ENCODE results near the gene UNC13C. TPM values are rescaled to one million over a fixed set of nuclear protein-coding genes. Genes with fewer than 3 reads are reported as not detected.

The UNC13C gene
- total RNA-seq, 6 experiments from 2014 or later: not detected

DNA sequence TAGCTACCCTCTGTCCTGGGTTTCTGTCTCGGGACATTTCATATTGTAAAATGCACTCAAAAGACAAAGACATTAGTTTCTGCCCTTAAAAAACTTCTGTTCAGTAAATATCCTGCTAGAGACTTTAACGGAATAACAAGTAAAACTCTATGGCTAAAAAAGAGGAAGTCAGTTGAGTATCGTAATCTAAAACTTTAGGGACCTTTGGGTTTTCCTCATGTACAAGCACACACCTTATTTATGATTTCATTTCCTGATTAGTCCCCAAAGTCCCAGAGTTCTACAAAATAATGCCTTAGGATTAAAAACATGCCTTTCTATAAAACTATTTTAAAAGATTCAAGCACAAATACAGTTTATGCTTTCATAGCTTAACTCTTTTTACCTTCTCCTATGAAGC is 585.9 kb downstream of the UNC13C start:
- no peak for ATAC-seq
- no peaks in the 10 kb centered on the region for H3K4me1 ChIP-seq
- 52% methylated on average over 3 of the region's 3 CpGs for WGBS (ENCODE audit: insufficient coverage, low coverage, low lambda C conversion rate, missing lambda C conversion rate)
- no peak for DNase-seq
- H3K9me3 ChIP-seq: no peaks in the 10 kb centered on the region
- intact Hi-C loops (cut with DNase I): no loop called here
- H3K27me3 ChIP-seq: no peaks in the 10 kb centered on the region
- no peaks in the 10 kb centered on the region for H3K36me3 ChIP-seq
- no peak overlapping the region for H3K27ac ChIP-seq
- H3K4me3 ChIP-seq: no peak overlapping the region
- TF ChIP-seq, protein P1, sequence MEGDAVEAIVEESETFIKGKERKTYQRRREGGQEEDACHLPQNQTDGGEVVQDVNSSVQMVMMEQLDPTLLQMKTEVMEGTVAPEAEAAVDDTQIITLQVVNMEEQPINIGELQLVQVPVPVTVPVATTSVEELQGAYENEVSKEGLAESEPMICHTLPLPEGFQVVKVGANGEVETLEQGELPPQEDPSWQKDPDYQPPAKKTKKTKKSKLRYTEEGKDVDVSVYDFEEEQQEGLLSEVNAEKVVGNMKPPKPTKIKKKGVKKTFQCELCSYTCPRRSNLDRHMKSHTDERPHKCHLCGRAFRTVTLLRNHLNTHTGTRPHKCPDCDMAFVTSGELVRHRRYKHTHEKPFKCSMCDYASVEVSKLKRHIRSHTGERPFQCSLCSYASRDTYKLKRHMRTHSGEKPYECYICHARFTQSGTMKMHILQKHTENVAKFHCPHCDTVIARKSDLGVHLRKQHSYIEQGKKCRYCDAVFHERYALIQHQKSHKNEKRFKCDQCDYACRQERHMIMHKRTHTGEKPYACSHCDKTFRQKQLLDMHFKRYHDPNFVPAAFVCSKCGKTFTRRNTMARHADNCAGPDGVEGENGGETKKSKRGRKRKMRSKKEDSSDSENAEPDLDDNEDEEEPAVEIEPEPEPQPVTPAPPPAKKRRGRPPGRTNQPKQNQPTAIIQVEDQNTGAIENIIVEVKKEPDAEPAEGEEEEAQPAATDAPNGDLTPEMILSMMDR (IDR thresholded peaks at IDR 0.05): no peak
- no peak for TF ChIP-seq POLR2A (IDR thresholded peaks at IDR 0.05)

- Histone ChIP-seq H3K4me1 (no peaks in the 10 kb centered on the region), H3K27ac (no peak overlapping the region), H3K27me3 (no peaks in the 10 kb centered on the region), H3K36me3 (no peaks in the 10 kb centered on the region), H3K9me3 (no peaks in the 10 kb centered on the region), H3K4me3 (no peak overlapping the region)
- DNase-seq: no peak
- TF ChIP-seq, protein P1 (IDR thresholded peaks at IDR 0.05): no peak
- no peak for TF ChIP-seq POLR2A (IDR thresholded peaks at IDR 0.05)
- intact Hi-C loops (cut with DNase I): no loop called here
- ATAC-seq: no peak
- WGBS (ENCODE audit: insufficient coverage, low coverage, low lambda C conversion rate, missing lambda C conversion rate): 25% methylated on average over 5 of the region's 5 CpGs
These were observed 588.4 kb downstream of the UNC13C start for GRCh38 chr15:54566654-54567053.

GRCh38 chr15:54567408-54568035 is 589.3 kb downstream of the UNC13C start:
- Histone ChIP-seq H3K27ac (no peak overlapping the region), H3K4me3 (no peak overlapping the region), H3K9me3 (no peaks in the 10 kb centered on the region), H3K27me3 (no peaks in the 10 kb centered on the region), H3K4me1 (no peaks in the 10 kb centered on the region), H3K36me3 (no peaks in the 10 kb centered on the region)
- ATAC-seq (no peak), DNase-seq (no peak)
- intact Hi-C loops (cut with DNase I): no loop called here
- TF ChIP-seq POLR2A (IDR thresholded peaks at IDR 0.05): no peak
- TF ChIP-seq, protein P1 (IDR thresholded peaks at IDR 0.05): no peak
- WGBS (ENCODE audit: insufficient coverage, low coverage, low lambda C conversion rate, missing lambda C conversion rate): 17% methylated on average over 2 of the region's 2 CpGs

DNA sequence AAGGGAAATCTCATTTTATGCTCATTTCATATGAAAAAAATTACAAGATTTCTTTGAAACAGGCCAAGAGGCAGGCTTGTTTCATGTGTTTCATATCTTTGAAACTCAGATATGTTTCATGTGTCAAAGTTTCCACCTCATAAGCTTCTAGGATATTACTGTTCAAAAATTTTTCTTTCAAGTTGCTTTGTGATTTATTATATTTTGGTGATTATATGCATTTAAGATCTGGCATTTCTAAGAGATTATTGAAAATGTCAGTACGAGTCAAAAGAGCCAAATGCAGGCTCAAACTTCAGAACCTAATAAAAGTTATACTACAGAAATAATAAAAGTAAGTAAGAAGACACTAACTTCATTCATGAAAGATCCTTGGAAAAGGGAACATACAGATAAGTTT is 590.1 kb downstream of the UNC13C start:
- intact Hi-C loops (cut with DNase I): no loop called here
- Histone ChIP-seq H3K36me3 (no peaks in the 10 kb centered on the region), H3K27ac (no peak overlapping the region), H3K4me3 (no peak overlapping the region), H3K4me1 (no peaks in the 10 kb centered on the region), H3K27me3 (no peaks in the 10 kb centered on the region), H3K9me3 (no peaks in the 10 kb centered on the region)
- 33% methylated on average over 1 of the region's 1 CpG for WGBS (ENCODE audit: insufficient coverage, low coverage, low lambda C conversion rate, missing lambda C conversion rate)
- DNase-seq (no peak), ATAC-seq (no peak)
- no peak for TF ChIP-seq POLR2A (IDR thresholded peaks at IDR 0.05)
- TF ChIP-seq, protein P1 (IDR thresholded peaks at IDR 0.05): no peak

- no peaks in the 10 kb centered on the region for H3K36me3 ChIP-seq
- DNase-seq (no peak), ATAC-seq (no peak)
- no peak overlapping the region for H3K27ac ChIP-seq
- H3K4me3 ChIP-seq: no peak overlapping the region
- intact Hi-C loops (cut with DNase I): no loop called here
- no peak for TF ChIP-seq POLR2A (IDR thresholded peaks at IDR 0.05)
- TF ChIP-seq, protein P1 (IDR thresholded peaks at IDR 0.05): no peak
- 33% methylated on average over 1 of the region's 1 CpG for WGBS (ENCODE audit: insufficient coverage, low coverage, low lambda C conversion rate, missing lambda C conversion rate)
- no peaks in the 10 kb centered on the region for H3K4me1 ChIP-seq
- H3K27me3 ChIP-seq: no peaks in the 10 kb centered on the region
- H3K9me3 ChIP-seq: no peaks in the 10 kb centered on the region
These were observed 593.3 kb downstream of the UNC13C start for GRCh38 chr15:54571576-54571975.
